ENCODE results near the gene SLC35A4. TPM values are rescaled to one million over a fixed set of nuclear protein-coding genes. Genes with fewer than 3 reads are reported as not detected.
"Not testable (repeated sequence)": the region's sequence is repeated elsewhere in the genome, so short reads cannot be mapped to it uniquely, and the experiment has no call there.

Gene SLC35A4
- total RNA-seq, 2 experiments from 2014 or later: 100 to 101 TPM

DNA sequence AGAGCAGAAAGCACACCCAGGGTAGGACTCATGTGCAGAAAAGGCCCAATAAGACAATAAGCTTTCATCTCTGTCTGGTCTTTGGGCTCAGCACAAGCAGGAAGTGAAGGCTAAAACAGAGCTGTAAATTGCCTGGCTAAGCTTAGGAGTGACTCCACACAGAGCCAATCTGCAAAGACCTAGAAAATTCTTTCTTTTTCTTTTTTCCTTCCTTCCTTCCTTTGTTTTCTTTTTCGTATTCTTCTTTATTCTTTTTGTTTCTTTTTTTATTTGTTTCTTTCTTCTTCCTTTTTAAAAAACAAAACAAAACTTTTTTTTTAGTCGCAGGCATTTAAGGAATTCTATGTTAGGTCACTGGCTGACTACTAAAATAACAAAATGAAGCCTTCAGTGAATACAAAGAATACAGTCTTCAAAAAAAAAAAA, 12.2 kb downstream of the SLC35A4 start:
- no peak overlapping the region for H3K4me3 Mint-ChIP-seq
- H3K27me3 Mint-ChIP-seq: peaks cover 14% of the 10 kb centered on the region
- ATAC-seq (no peak), DNase-seq (no peak)
- CTCF ChIA-PET: interaction anchor here (1.0 kb wide), 1 partner anchor 131 kb away, joined by 3 read pairs; no protein-coding TSS in a partner anchor
- H3K4me1 Mint-ChIP-seq: no peaks in the 10 kb centered on the region
- H3K36me3 Mint-ChIP-seq: peaks cover 2% of the 10 kb centered on the region
- no peak overlapping the region for H3K27ac Mint-ChIP-seq
- H3K9me3 Mint-ChIP-seq (ENCODE audit: low read depth): no peaks in the 10 kb centered on the region

DNA sequence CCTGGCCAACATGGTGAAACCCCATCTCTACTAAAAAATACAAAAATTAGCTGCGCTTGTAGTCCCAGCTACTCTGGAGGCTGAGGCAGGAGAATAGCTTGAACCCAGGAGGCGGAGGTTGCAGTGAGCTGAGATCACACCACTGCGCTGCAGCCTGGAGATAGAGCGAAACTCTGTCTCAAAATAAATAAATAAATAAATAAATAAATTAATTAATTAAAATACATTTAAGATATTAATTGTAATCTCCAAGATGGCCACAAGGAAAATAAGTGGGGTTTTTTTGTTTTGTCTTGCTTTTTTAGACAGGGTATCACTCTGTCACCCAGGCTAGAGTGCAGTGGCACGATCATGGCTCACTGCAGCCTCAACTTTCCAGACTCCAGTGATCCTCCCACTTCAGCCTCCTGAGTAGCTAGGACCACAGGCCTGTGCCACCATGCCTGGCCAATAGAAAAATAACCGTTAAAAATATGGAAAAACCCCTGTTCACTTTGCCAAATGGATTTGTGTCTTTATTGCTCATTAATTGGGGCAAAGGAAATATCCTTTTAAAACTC, 14.6 kb downstream of the SLC35A4 start:
- H3K4me1 Mint-ChIP-seq; H3K9me3 Mint-ChIP-seq (ENCODE audit: low read depth); H3K36me3 Mint-ChIP-seq; H3K4me3 Mint-ChIP-seq; DNase-seq; CTCF ChIA-PET; H3K27ac Mint-ChIP-seq; ATAC-seq: not testable (repeated sequence)
- peaks cover 21% of the 10 kb centered on the region for H3K27me3 Mint-ChIP-seq

DNA sequence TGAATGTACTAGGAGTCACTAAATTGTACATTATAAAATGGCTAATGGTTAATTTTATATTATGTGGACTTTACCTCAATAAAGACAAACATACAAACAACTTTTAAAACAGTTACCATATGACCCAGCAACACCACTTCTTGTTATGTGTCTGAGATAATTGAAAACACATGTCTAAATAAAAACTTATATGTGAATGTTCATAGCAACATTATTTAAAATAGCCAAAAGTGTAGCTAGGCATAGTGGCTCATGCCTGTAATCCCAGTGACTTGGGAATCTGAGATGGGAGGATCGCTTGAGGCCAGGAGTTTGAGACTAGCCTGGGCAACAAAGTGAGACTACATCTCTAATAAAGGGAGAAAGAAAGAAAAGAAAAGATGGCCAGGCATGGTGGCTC, 22.9 kb downstream of the SLC35A4 start:
- H3K27ac Mint-ChIP-seq: no peak overlapping the region
- H3K4me3 Mint-ChIP-seq: no peak overlapping the region
- H3K27me3 Mint-ChIP-seq: peaks cover 16% of the 10 kb centered on the region
- DNase-seq (no peak), ATAC-seq (no peak)
- no peaks in the 10 kb centered on the region for H3K9me3 Mint-ChIP-seq (ENCODE audit: low read depth)
- no peaks in the 10 kb centered on the region for H3K36me3 Mint-ChIP-seq
- no peaks in the 10 kb centered on the region for H3K4me1 Mint-ChIP-seq
- CTCF ChIA-PET: no interaction called here

DNA sequence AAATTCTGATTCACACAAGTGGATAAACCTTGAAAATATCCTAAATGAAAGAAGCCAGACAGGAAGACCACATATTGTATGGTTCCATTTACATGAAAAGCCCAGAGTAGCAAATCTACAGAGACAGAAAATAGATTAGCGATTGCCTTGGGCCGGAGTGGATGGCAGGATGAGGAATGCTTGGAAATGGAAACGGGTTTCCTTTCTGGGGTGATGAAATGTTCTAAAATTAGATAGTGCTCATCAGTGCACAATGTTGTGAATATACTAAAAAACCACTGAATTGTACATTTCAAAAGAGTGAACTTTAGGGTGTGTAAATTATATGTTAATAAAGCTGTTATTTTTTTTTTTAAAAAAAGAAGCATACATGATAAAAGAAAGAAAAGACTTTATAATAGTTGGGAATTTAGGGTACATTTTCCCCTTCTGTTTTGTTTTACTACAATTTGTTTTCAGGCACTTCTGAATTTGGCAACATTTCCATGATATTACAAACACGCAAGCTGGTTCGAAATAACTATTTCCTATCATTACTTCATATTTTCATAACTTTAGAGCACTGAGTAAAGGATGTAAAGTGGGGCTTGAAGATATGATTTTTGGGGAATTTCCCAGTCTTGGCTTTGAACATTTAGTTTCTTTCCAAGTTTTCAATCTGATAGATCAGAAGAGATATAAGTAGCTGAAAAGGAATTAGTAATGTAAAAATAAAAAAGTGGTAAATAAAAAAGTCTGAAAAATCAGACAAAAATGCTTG, 23.9 kb downstream of the SLC35A4 start:
- CTCF ChIA-PET: interaction anchor here (1.1 kb wide), 1 partner anchor 225 kb away, joined by 3 read pairs; no protein-coding TSS in a partner anchor
- Mint-ChIP-seq H3K4me3 (no peak overlapping the region), H3K36me3 (no peaks in the 10 kb centered on the region), H3K4me1 (no peaks in the 10 kb centered on the region), H3K9me3 (ENCODE audit: low read depth) (no peaks in the 10 kb centered on the region), H3K27me3 (peaks cover 12% of the 10 kb centered on the region), H3K27ac (no peak overlapping the region)
- ATAC-seq (no peak), DNase-seq (no peak)

DNA sequence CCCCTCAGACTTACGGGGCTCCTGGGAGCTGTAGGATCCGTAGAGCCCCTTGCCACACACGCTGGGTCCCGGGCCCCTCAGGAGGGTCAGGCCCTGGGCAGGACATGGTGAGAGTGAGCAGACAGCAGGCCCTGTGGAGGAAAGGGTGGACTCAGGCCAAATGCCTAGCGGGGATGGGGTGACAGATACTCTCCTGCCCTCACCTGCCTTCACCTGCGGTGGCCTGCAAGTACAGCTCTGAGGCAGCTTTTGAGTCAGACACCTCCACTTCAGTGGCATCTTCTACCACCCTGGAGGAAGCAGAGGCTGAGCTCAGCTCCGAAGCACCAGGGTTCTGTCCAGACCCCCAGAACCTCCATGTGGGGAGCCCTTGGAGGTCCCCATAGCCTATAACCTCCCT, 26.2 kb downstream of the SLC35A4 start:
- CTCF ChIA-PET: no interaction called here

DNA sequence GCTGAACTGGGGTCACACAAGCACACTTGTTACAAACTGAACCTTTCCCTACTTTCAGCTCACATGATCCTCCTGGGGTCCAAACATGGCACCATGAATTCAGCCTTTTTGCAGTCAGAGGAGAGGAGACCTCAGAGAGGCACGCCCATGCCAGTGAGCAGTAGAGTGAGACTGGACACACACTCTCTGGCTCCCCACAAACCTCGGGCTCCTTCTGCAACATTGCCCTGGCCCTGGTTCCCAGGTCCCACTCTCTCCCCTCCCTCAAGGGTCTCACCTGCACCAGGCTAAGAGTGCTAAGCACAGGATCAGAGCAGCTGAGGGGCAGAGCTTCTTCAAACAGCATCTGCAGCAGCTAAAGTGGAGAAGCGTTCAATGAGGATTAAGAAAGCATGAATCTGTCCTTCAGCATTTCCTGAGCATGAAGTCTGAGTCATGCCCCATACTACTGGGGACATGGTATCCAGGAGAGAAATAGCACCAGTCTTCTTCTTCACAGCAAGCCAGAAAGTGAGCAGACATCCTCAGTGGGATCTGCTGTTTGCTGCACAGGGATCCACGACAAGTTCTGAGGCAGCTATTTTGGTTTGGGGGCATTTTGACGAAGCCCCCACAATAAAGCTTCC, 27.2 kb downstream of the SLC35A4 start:
- Mint-ChIP-seq H3K4me1 (no peaks in the 10 kb centered on the region), H3K9me3 (ENCODE audit: low read depth) (no peaks in the 10 kb centered on the region), H3K27ac (no peak overlapping the region), H3K27me3 (peaks cover 5% of the 10 kb centered on the region), H3K36me3 (no peaks in the 10 kb centered on the region), H3K4me3 (no peak overlapping the region)
- no peak for ATAC-seq
- CTCF ChIA-PET: no interaction called here
- DNase-seq: no peak

More for the DNA sequence above, 26.2 kb downstream of the SLC35A4 start:
- H3K27ac Mint-ChIP-seq: no peak overlapping the region
- ATAC-seq (no peak), DNase-seq (no peak)
- no peaks in the 10 kb centered on the region for H3K4me1 Mint-ChIP-seq
- H3K27me3 Mint-ChIP-seq: peaks cover 12% of the 10 kb centered on the region
- no peak overlapping the region for H3K4me3 Mint-ChIP-seq
- no peaks in the 10 kb centered on the region for H3K36me3 Mint-ChIP-seq
- no peaks in the 10 kb centered on the region for H3K9me3 Mint-ChIP-seq (ENCODE audit: low read depth)

DNA sequence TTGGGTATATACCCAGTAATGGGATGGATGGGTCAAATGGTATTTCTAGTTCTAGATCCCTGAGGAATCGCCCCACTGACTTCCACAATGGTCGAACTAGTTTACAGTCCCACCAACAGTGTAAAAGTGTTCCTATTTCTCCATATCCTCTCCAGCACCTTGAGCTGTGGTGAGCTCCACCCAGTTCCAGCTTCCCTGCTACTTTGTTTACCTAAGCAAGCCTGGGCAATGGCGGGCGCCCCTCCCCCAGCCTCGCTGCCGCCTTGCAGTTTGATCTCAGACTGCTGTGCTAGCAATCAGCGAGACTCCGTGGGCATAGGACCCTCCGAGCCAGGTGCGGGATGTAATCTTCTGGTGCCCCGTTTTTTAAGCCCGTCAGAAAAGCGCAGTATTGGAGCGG, 28.4 kb downstream of the SLC35A4 start:
- ATAC-seq; H3K9me3 Mint-ChIP-seq (ENCODE audit: low read depth); H3K4me1 Mint-ChIP-seq; H3K4me3 Mint-ChIP-seq; H3K27ac Mint-ChIP-seq; CTCF ChIA-PET; H3K27me3 Mint-ChIP-seq; H3K36me3 Mint-ChIP-seq; DNase-seq: not testable (repeated sequence)

DNA sequence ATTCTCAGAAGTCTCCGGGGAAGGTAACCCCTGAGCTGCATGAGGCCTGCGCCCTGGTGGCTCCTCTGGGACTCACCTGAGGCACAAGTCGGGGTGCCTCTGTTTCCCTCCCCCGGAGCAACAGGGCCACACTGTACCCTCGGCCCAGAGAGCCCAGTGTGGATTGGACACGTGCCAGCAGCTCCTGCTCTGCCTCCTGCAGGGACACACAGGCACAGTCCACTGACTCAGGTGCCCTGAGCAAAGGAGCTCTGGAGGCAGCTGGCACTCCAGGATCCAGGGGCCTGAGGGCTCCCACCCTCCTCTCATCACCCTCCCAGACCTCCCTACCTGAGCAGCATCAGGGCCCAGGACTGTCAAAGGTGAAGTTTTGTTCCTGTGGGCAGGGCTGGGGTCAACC, 29.5 kb downstream of the SLC35A4 start:
- H3K4me1 Mint-ChIP-seq: no peaks in the 10 kb centered on the region
- no peaks in the 10 kb centered on the region for H3K27me3 Mint-ChIP-seq
- H3K4me3 Mint-ChIP-seq: no peak overlapping the region
- ATAC-seq (no peak), DNase-seq (no peak)
- H3K27ac Mint-ChIP-seq: no peak overlapping the region
- H3K9me3 Mint-ChIP-seq (ENCODE audit: low read depth): no peaks in the 10 kb centered on the region
- CTCF ChIA-PET: interaction anchor here (0.6 kb wide), 1 partner anchor 169 kb away, joined by 3 read pairs; no protein-coding TSS in a partner anchor
- H3K36me3 Mint-ChIP-seq: no peaks in the 10 kb centered on the region

DNA sequence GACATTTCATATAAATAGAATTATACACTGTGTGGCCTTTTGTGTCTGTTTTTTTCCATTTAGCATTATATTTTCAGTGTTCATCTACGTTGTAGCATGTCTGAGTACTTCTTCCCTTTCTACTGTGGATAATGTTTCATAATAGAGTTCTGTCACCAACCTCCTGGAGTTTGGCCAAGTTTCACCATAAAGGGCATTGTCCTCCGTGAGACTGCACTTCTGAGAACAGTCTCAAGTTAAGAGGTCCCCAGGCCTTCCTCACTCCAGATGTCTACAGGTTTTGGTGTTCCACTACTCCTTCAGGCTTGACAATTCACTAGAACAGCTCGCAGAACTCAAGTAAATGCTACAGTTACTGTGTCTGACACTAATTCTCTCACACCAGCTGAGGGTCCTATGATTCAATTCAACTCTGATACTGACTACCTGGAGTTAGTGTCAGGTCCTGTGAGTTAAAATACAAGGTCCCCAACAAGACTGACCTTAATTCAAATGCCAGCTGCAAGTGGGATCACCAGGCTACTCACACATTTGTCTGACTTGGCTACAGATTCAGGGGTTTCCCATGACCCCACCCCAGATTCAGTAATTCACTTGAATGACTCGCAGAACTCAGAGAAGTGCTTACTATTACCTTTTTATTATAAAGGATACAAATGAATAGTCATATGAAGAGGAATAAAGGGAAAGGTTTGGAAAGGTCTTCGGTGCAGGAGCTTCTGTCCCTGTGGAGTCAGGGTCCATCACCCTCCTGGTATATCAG, 31.1 kb downstream of the SLC35A4 start:
- DNase-seq (no peak), ATAC-seq (no peak)
- Mint-ChIP-seq H3K27me3 (no peaks in the 10 kb centered on the region), H3K36me3 (no peaks in the 10 kb centered on the region), H3K27ac (no peak overlapping the region), H3K9me3 (ENCODE audit: low read depth) (no peaks in the 10 kb centered on the region), H3K4me1 (no peaks in the 10 kb centered on the region), H3K4me3 (no peak overlapping the region)
- CTCF ChIA-PET: no interaction called here

DNA sequence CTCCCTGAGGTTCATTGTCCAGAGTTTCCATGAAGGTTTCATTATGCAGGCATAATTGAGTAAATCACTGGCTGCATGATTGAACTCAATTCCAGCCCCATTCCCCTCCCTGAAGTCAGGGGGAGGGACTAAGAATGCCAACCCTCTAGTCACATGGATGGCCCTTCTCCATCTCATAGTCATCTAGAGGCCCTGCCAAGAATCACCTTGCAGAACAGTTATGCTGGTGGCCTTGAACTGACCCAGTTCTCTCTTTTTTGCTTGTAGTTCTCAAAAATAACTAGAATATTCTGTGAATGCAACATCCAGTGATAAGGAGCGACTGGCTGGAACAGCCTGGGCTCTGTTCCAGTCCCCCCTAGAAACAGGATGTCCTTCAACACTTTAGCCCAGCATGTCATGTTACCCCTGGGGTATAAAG, 31.7 kb downstream of the SLC35A4 start:
- CTCF ChIA-PET: no interaction called here
- Mint-ChIP-seq H3K27ac (no peak overlapping the region), H3K4me1 (no peaks in the 10 kb centered on the region), H3K9me3 (ENCODE audit: low read depth) (no peaks in the 10 kb centered on the region), H3K4me3 (no peak overlapping the region), H3K36me3 (no peaks in the 10 kb centered on the region), H3K27me3 (no peaks in the 10 kb centered on the region)
- DNase-seq (no peak), ATAC-seq (no peak)

DNA sequence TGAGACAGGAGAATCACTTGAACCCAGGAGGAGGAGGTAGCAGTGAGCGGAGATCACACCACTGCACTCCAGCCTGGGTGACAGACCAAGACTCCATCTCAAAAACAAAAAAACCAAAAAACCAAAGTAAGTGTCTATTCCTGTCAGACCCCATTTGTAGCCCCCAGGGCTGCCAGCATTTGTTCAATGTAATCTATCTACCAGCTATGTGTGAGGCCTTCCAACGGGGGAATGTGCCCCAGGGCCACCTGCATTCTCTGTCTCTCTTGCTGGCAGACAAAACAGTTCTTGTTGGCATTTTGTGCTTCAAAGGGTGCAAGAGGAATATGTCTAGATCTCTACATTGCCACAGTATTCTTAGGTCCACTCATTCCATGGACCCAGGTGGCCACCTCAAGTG, 34.2 kb downstream of the SLC35A4 start:
- ATAC-seq: no peak
- CTCF ChIA-PET: no interaction called here
- no peaks in the 10 kb centered on the region for H3K36me3 Mint-ChIP-seq
- no peak for DNase-seq
- H3K27me3 Mint-ChIP-seq: no peaks in the 10 kb centered on the region
- no peaks in the 10 kb centered on the region for H3K9me3 Mint-ChIP-seq (ENCODE audit: low read depth)
- H3K4me1 Mint-ChIP-seq: no peaks in the 10 kb centered on the region
- no peak overlapping the region for H3K27ac Mint-ChIP-seq
- no peak overlapping the region for H3K4me3 Mint-ChIP-seq

DNA sequence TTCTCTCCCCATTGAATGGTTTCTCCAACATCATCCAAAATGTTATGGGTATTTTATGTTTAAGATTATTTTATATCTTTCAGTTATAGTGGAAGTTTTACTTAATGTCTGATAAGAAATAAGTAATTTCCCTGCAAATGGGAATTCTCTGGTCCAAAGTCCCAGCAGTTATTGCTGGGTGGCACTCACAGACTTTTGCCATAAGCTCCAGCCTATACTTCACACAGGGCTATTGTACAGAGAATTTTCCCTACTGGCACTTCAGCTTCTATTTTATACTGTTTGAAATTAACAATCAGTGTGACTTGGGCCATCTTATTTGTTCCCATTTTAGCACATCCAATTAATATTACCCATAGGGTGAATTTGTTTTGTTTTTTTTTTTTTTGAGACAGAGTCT, 35.5 kb downstream of the SLC35A4 start:
- no peaks in the 10 kb centered on the region for H3K27me3 Mint-ChIP-seq
- no peaks in the 10 kb centered on the region for H3K9me3 Mint-ChIP-seq (ENCODE audit: low read depth)
- no peaks in the 10 kb centered on the region for H3K36me3 Mint-ChIP-seq
- CTCF ChIA-PET: no interaction called here
- DNase-seq (no peak), ATAC-seq (no peak)
- H3K27ac Mint-ChIP-seq: no peak overlapping the region
- no peaks in the 10 kb centered on the region for H3K4me1 Mint-ChIP-seq
- no peak overlapping the region for H3K4me3 Mint-ChIP-seq

DNA sequence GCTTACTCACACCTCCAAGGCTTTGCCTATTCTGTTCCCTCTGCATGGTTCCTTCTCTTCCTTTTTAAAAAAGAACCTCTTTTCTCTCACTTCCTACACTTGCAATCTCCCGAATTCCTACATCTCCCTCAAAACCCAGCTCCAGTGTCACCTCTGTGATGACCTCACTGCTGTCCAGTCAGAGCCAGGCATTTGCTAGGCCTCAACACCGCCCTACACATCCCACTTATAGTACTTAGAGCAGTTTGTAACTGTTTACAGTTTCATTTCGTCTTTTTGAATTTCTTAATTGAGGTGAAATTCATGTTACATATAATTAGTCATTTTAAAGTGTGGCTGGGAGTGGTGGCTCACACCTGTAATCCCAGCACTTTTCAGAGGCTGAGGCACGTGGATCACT, 37.5 kb downstream of the SLC35A4 start:
- CTCF ChIA-PET: no interaction called here
- H3K4me3 Mint-ChIP-seq: no peak overlapping the region
- H3K36me3 Mint-ChIP-seq: no peaks in the 10 kb centered on the region
- H3K27me3 Mint-ChIP-seq: peaks cover 5% of the 10 kb centered on the region
- no peaks in the 10 kb centered on the region for H3K4me1 Mint-ChIP-seq
- no peak overlapping the region for H3K27ac Mint-ChIP-seq
- DNase-seq (no peak), ATAC-seq (no peak)
- H3K9me3 Mint-ChIP-seq (ENCODE audit: low read depth): no peaks in the 10 kb centered on the region

DNA sequence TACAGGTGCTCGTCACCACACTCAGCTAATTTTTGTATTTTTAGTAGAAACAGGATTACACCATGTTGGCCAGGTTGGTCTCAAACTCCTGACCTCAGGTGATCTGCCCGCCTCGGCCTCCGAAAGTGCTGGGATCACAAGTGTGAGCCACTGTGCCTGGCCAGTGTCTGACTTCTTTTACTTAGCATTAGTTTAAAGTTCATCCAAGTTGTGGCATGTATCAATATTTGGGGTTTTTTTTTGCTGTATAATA, 38.7 kb downstream of the SLC35A4 start:
- H3K4me1 Mint-ChIP-seq; H3K27me3 Mint-ChIP-seq; ATAC-seq; CTCF ChIA-PET; H3K36me3 Mint-ChIP-seq; H3K9me3 Mint-ChIP-seq (ENCODE audit: low read depth); H3K27ac Mint-ChIP-seq; H3K4me3 Mint-ChIP-seq; DNase-seq: not testable (repeated sequence)

Data from activated CD8-positive, alpha-beta memory T cell treated with anti-CD3 and anti-CD28 coated beads, Interleukin-2, amount 10 ng/mL, durations not matched to agents 7 days and 5 days (primary cell).